GM18867 (cell line): ENCODE measurements around the gene CTNS.

ENCODE experiments used
- ATAC-seq: cut with Tn5 transposase; IDR thresholded peaks from one replicate; pipeline ENCODE4 v1.9.1; 2021; ENCODE audit warnings: mild to moderate bottlenecking, moderate library complexity; ENCODE audit not compliant: unreplicated experiment

CTNS gene

DNA sequence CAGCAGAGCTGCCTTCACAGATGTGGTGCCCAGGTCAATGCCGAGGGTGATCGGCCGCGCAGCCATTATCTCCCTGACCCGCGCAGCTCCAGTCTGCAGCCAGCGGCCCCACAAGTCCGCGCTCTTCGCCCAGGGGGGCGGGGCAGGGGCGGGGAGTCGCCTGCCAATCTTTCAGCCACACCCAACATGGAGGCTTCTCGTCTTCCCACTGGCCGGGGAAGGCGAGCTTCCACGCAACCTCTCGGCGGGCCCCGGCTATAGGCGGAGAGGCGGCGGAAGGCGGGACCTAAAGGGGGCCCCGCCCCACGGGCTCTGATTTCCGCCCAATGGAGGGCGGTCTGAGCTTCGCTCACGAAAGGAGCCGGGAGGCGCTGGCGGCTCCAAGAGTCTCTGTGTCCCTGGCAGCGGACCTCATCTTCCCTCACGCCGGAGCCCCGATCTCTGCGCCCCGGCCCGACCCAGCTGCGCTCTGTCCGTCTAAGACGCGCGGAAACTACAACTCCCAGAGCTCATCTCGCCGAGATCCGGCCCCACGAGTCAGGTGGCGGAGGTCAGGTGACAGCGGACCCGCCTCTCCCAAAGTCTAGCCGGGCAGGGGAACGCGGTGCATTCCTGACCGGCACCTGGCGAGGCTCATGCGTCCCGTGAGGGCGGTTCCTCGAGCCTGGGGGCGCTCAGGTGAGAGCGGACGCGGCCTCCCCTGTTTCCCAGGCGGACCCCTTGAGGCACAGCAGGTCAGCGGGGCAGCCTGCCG lies at the start of gene CTNS, which contains the start of gene SHPK:
TSS of gene CTNS (plus strand) at position 607 of the 754 bp plus-strand sequence. CDS start 3,447 bp downstream, outside the sequence.
TSS of gene SHPK (minus strand) at position 97 of the 754 bp plus-strand sequence. CDS start at position 66, 31 bp downstream.
- peak; percentile 93 for ATAC-seq

DNA sequence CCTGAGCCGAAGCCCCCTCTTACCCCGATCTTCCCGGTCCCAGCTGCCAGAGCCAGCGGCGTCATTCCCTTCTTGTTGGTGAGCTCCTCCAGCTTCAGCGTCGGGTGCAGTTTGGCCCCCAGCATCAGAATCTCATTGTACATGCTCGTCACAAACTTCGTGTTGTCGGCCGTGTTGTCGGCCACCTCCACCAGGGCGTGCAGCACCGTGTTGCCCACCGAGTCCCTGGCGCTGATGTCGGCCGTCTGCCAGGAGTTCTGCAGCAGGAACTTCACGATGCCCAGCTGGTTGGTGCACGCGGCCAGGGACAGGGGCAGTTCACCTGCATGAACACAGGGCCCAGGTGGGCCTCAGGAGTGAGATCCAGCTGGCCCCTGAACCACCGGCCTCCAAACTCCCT lies 46.8 kb upstream of the CTNS start:
- no peak for ATAC-seq

DNA sequence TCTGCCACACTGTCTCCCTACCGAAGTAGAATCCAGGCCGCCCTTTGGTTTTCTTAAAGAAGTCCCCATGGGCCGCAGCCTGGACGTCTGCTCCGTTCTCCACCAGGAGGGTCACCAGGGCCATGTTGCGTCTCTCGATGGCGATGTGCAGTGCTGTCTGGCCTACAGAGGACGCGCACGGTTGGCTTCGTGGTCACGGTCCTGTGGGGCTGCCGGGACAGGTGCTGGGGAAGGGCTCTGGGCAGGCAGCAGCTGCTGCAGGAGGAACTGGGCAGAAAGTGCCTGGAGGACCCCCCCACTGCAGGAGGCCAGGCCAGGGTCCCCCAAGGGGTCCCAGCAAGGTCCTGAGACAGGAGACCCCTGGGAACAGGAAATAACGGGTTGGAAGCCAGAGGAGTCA lies 46.3 kb upstream of the CTNS start:
- ATAC-seq = no peak

DNA sequence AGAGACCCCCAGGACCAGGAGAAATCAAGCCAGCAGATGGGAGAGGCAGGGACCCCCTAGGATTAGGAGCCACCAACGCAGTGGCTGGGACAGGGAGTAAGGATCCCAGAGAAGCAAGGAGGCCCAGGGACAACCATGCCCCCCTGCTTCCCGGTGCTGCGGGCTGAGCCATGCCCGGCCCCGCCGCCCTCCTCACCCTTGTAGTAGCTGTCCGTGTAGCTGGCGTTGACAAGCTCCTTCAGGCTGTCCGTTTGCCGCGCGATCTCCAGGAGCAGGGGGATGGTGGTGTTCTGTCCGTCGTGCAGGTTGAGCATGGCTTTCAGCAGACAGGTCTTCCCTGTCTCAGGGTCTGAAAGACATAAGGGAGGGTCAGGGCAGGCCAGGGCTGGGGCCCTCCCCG lies 45.8 kb upstream of the CTNS start:
- ATAC-seq = no peak

DNA sequence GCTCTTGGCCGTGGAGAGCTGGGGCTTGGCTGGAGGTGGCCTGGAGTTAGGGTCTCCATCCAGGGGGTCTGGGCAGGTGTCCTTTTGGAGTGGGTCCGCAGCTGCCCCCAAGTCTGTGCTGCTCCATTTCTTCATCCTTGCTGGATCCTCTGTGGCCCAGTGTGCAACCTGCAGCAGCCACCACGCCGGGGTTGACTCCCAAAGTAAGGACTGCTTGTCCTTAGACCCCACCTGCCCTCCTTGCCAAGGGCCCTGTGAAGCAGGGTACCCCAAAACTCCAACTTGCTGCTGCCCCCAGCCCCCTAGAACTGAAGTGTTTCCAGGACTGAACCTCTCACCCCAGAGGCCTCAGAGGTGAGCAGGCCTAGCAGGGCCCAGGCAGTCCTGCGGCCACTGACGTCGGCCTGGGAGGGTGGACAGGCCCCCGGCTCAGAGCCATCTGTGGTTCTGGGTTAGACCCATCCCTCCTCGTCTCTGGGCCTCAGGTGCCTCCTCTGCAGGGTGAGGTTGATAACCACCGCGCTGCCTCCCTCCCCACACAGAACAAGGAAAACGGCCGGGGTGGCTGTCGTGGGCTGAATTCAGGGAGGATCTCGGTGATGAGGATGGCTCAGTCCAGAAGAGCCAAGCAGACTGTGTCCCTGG lies 44.2 kb upstream of the CTNS start:
- ATAC-seq = no peak

DNA sequence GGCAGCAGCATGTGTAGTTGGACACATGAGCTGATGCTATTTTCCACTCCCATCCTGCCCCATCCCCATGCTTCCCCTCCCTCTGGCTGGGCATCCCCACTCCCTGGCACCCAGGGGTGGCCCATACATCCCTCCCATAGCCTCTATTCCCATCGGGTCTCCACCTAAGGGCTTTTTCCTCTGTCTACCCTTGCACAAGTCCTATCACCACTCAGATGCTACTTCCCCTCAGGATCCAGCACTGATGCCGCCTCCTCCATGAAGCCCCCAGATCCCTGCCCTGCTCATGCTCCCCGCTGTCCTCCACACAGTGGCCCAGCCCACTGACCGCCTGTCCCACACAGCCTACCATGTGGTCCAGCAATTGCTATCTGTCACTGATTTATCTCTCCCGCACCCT lies 43.2 kb upstream of the CTNS start:
- ATAC-seq = no peak

DNA sequence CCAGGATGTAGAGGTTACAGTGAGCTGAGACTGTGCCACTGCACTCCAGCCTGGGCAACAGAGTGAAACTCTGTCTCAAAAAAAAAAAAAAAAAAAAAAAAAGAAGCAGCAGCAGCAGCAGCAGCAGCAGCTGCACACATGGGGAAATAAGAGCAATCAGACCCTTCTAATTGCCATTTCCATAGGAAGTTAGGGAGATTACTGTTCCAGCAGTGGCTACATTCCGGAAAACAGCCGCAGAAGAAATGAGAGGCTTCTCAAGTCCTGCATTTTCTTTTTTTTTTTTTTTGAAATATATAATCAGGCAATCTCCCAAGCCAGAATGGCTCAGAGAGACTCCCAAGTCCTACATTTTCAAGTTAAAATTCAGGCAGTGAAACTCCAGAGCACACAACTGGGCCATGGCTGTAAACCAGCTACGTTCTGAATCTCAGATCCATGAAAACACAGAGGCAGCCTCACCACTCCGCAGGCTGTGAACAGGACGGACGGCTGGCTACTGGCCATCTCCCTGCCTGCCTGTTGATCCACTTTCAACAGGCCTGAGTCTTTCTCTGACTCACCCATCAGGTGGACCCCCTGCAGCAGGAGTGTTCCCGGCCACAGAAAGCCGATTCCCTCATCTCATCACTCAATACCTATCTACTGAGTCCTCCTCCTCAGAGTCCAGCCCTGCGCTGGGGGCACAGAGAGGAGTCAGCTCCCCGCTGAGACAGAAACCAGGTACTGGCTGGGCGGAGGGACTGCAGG lies 42.3 kb upstream of the CTNS start:
- ATAC-seq = no peak

DNA sequence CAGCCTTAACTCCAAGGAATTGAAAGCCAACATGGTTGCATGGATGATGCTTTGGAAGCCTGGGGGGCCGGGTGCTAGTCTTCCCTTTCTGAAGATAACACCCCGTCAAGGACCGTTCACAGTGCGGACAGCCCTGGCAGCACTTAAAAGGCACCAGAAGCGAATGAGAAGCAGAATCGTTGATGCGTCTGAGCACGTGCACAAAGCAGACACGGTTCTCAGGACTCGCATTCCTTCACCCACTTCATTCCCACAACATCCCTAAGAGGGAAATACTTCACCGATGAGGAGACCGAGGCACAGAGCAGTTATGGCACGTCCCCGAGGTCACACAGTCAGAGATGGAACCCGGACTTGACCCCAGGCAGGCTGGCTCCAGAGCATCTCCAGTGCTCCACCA lies 41.6 kb upstream of the CTNS start:
- ATAC-seq = no peak

DNA sequence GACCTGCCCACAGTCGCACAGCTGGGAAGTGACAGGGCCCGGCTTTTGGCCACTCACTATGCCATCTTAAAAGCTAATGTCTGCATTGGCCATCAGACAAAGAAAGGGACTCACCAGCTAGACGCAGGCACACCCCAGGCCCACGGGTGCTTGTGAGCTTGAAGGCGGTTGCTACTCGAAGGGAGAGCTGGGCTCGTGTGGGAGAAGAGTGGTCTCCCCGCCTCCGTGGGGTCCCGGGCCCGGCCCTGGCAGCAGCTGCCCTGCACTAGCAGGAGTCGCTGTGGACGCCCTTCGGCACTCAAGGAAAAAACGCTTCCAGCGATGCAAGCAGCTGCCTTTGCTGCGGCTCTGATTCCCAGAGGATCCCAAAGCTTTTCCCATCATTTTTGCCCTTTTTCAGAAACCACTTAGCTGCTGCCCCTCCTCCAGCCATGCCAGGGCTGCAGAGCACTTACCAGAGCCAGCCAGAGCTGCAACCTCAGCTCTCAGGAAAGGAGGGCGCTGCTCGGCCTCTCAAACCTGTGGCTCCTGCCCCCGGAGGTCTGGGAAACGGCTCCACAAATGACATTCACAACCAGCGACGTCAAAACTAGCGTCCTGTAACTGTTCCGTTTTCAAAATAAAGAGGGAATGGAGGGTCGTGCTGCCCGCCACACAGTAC lies 39.6 kb upstream of the CTNS start:
- ATAC-seq = no peak

DNA sequence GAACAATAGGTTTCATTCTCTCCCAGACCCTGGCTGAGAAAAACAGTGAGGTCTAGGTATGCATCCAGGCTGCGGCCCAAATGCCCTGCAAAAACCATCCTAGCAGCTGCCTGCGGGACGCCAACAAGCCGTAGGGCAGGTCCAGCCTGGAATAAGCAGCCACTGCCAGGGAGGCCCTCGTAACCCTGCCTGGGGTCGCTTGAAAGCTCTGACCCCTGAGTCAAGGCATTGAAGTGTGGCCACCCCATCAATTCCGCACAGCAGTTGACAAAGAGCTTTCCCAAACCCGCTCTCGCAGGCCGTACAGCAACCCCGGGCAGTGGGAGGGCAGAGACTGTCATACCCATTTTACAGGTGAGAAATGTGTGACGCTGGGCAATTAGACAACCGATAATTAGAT lies 38.5 kb upstream of the CTNS start:
- no peak for ATAC-seq

DNA sequence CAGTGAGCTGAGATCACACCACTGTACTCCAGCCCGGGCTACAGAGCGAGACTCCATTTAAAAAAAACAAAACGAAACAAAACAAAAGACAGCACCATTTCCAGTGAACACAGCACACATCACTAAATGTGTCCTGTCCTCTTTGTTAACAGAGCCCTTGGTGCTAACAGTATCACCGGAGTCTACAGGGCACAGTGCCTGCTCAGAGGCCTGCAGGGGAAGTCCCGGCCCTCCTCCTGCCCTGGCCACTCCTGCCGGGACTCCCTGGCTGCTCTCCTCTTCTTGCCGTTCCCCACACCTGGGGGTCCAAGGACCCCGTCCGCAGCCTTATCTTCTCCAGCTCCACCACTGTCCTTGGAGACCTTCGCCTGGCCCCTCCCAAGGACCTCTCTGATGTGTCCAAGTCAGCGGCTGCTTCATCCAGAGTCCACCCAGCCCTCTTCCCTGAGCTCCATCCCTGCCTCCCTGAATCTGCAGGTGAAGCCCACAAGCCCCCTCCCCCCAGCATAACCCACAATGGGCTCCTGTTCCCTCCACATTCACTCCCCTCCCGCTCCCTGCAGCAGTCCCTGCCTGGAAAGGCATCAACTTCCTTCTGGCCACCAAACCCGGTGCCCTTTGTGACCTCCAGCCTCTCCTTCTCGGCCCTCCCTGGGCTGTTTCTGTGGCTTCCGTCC lies 35.9 kb upstream of the CTNS start:
- no peak for ATAC-seq

DNA sequence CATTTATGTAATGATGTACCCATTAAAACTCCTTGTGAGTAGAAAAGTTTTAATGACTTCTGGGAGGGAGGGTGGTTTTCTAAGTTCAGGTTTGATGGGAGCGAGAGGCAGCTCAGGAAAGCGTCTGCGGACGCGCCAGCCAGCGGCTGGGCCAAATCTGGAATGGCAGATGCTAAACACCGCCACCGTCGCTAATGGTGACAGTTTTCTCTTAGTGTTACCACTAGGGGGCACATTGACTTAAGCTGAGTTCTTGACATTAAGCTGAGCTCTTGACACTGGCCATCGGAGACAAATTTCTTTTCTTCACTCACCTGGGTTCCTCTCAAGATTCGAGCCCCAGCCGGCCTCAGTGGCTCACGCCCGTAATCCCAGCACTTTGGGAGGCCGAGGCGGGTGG lies 34.1 kb upstream of the CTNS start:
- ATAC-seq = no peak

DNA sequence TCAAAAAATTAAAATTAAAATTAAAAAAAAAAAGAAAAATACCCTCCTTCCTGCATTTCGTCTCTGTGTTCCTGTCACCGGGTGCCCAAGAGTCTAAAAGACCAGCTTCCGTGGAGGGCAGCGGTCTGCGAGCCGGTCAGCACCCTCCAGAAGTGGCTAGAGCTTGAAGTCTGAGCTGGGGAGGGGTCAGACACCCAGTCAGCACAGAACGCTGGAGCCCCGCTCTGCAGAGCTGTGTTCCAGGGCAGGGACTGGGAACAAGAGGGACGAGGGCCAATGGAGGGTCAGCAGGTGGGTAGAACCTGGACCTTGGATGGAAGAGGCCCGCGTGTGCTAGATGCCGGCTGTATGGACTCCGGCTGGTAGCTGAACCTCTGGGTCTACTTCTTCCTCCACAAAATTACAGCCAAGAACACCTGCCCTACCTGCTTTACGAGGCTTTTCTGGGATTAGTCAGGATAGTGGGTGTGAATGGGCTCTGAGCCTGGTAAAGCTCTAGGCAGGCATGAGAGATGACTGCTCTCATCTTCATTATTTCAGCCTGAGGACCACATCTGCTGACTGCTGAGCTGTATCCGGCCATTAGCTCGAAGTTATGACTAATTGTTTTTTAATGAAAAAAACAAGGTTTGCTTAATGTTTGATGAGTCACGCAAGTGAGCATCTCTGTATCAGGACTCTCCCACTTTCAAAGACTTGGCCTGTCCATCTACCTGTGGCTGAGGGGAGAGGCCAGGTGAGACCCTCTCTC lies 33.3 kb upstream of the CTNS start:
- ATAC-seq = no peak

DNA sequence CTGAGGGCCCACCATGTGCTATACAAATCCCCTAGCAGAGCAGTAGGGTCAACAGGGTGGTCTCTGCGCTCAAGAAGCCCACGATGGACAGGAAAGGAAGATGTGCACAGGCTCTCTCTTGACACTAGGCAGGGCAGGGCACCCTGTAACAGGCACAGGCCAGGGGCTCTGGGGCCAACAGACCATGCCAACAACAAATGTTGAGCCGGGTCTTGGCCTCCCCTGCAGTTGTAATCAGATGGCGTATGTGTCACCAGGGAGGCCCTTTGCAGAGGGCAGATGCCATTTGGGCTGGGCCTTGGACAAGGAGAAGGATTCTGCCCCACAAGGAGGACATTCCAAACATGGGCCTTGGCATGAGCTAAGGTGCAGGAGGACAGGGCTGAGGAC lies 32.7 kb upstream of the CTNS start:
- ATAC-seq = no peak

DNA sequence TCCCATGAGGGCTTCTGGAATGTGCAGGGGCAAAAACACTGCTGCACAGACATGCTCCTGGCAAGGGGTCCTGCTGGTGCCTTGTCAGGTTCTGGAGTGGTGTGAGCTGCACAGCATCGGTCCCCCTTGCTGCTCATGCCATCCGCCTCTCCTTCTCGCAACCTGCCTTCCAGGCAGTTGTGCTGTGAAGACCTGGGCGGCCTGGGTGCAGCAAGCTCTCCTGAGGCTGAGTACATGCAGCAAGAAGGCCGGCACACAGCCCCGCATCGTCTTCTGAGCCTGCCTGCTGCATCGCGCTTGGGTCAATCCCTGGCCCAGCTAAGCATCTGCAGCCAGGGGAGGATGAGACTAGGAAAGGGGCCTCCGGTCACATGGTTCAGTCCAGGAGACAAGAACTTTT lies 26.9 kb upstream of the CTNS start:
- ATAC-seq = no peak

DNA sequence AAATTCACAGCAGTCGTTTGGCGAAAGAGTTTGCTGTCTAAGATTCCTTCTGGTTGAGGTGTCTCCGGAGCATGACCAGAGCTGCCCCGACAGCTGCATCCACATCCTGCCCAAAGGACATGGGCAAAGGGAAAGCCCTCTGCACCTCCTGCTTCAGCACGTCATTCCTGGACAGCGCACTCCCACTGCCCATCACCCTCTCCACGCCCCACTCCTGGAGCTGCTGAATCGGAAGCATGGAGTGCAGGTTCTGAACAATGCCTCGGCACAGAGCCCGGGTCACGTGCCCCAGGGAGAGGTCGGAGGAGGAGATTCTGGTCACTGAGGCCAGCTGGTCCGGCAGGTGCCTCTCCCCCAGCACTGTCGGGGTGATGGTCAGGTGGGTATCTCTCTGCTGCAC lies 26.0 kb upstream of the CTNS start:
- ATAC-seq = no peak

DNA sequence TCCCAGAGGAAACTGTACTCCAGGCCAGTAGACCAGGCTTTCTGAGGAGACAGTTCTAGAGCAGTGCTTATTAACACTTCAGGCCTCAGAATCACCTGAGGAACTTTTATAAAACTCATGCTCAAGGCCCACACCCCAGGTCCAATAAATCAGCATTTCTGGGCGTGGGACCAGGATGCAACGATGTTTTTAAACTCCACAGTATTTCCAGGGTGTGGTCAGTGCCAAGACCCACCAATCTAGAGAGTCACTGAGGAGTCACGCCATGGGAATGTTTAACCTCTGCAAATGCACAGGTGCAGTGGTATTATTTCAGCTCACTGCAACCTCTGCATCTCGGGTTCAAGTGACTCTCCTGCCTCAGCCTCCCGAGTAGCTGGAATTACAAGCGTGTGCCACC lies 23.4 kb upstream of the CTNS start:
- no peak for ATAC-seq

DNA sequence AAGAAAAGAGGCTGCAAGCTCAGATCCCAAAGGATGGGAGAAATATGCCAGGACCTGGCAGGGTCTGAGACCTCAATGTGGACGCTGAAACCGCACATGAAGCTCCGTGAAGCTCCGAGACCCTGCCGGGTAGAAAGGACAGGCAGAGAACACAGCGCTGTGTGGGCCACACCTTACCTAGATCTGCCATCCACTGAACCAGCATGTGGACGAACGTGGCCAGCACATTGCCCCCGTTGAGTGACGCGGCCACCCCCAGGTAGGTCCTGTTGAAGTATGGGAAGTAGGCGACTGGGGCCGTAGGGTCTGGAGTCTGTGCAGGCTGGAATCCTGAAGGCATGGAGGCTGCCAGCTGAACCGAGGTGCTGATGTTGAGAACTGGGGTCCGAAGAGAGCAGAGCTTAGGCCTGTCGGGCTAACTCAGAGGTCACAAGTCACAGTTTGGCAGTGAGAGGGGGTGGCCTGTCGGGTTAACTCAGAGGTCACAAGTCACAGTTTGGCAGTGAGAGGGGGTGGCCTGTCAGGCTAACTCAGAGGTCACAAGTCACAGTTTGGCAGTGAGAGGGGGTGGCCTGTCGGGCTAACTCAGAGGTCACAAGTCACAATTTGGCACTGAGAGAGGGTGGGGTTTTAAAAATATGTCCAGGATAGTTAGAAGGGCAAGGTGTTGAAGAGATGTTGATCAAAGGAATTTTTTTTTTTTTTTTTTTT lies 21.2 kb upstream of the CTNS start:
- no peak for ATAC-seq

DNA sequence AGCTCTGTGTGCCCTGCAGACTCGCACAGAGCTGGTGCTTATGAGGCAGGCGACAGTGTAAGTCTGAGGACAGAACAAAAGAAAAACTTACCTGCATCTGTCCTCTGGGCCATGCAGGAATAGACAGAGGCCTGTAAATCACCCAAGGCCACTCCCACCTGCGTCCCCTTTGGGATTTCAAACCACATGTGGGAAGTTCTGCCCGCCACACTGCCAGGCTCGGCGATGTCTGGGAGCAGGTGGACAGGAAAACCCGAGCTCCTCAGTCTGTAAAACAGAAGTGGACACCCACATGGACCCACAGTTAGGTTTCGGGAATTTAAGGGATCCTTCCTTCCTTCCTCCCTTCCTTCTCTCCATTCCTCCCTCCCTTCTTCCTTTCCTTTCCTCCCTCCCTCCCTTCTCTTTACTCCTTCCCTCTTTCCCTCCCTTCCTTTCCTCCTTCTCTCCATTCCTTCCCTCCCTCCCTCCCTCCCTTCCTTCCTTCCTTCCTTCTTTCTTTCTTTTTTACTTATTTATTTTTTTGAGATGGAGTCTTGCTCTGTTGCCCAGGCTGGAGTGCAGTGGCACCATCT lies 15.3 kb upstream of the CTNS start:
- no peak for ATAC-seq
